Progenitor cell of endocrine pancreas (in vitro differentiated cells): ENCODE data around the gene CMTM8. TPM values are rescaled to one million over a fixed set of nuclear protein-coding genes. Genes with fewer than 3 reads are reported as not detected.

Experiments
- DNase-seq: peaks from one replicate; pipeline ENCODE4 v3.0.0; 2021; ENCODE audit warnings: low spot score; ENCODE audit not compliant: unreplicated experiment
- H3K27ac Mint-ChIP-seq: 2 replicates; pipeline ENCODE4 v1.8.0; 2021; ENCODE audit warnings: mild to moderate bottlenecking, moderate library complexity, mixed read lengths
- H3K27me3 Mint-ChIP-seq: 2 replicates; pipeline ENCODE4 v1.8.0; 2021; ENCODE audit warnings: mixed read lengths
- H3K36me3 Mint-ChIP-seq: 2 replicates; pipeline ENCODE4 v1.8.0; 2022; ENCODE audit warnings: mixed read lengths; ENCODE audit not compliant: insufficient read depth
- H3K4me1 Mint-ChIP-seq: 2 replicates; pipeline ENCODE4 v1.8.0; 2021; ENCODE audit warnings: low read depth, mixed read lengths
- H3K4me3 Mint-ChIP-seq: 2 replicates; pipeline ENCODE4 v1.8.0; 2021; ENCODE audit warnings: low read depth, mild to moderate bottlenecking, moderate library complexity, mixed read lengths
- H3K9me3 Mint-ChIP-seq: 2 replicates; pipeline ENCODE4 v1.8.0; 2021; ENCODE audit warnings: low read depth, mixed read lengths
- total RNA-seq: library from RNA; stranded (reverse); gene quantifications from 2 replicates; pipeline ENCODE4 v1.2.1, GENCODE V29; 2021
- TF ChIP-seq, protein P1 (sequence below): fragments of 200-600 bp; sonication (generic); IDR thresholded peaks from one replicate; pipeline ENCODE4 v1.5.0; 2021; ENCODE audit warnings: antibody characterized with exemption, mild to moderate bottlenecking; ENCODE audit not compliant: unreplicated experiment

Gene CMTM8
- total RNA-seq, 1 donor from 2014 or later: 39.1 TPM

DNA sequence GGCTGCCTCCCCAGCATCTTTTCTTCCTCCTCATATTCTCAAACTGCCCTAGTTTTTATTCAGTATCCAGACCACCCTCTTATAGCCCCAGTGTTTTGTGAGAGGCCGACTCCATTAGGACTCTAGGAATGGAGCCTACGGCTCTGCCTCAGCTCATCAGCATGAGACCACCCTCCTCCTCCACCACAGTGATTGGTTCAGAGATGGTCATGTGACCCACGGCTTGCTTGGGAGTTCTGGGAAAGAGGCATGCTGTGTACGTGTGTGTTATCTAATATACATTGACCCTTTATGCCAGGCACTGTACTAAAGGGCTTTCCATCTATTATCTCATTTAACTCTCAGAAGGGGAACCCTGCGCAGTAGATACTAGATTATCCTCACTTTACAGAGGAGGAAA is 135.4 kb downstream of the CMTM8 start:
- no peak for DNase-seq
- Mint-ChIP-seq H3K27ac (no peak overlapping the region), H3K9me3 (no peaks in the 10 kb centered on the region), H3K4me1 (peaks cover 32% of the 10 kb centered on the region), H3K27me3 (no peaks in the 10 kb centered on the region), H3K4me3 (no peak overlapping the region), H3K36me3 (peaks cover 21% of the 10 kb centered on the region)
- TF ChIP-seq, protein P1, sequence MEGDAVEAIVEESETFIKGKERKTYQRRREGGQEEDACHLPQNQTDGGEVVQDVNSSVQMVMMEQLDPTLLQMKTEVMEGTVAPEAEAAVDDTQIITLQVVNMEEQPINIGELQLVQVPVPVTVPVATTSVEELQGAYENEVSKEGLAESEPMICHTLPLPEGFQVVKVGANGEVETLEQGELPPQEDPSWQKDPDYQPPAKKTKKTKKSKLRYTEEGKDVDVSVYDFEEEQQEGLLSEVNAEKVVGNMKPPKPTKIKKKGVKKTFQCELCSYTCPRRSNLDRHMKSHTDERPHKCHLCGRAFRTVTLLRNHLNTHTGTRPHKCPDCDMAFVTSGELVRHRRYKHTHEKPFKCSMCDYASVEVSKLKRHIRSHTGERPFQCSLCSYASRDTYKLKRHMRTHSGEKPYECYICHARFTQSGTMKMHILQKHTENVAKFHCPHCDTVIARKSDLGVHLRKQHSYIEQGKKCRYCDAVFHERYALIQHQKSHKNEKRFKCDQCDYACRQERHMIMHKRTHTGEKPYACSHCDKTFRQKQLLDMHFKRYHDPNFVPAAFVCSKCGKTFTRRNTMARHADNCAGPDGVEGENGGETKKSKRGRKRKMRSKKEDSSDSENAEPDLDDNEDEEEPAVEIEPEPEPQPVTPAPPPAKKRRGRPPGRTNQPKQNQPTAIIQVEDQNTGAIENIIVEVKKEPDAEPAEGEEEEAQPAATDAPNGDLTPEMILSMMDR: no peak

DNA sequence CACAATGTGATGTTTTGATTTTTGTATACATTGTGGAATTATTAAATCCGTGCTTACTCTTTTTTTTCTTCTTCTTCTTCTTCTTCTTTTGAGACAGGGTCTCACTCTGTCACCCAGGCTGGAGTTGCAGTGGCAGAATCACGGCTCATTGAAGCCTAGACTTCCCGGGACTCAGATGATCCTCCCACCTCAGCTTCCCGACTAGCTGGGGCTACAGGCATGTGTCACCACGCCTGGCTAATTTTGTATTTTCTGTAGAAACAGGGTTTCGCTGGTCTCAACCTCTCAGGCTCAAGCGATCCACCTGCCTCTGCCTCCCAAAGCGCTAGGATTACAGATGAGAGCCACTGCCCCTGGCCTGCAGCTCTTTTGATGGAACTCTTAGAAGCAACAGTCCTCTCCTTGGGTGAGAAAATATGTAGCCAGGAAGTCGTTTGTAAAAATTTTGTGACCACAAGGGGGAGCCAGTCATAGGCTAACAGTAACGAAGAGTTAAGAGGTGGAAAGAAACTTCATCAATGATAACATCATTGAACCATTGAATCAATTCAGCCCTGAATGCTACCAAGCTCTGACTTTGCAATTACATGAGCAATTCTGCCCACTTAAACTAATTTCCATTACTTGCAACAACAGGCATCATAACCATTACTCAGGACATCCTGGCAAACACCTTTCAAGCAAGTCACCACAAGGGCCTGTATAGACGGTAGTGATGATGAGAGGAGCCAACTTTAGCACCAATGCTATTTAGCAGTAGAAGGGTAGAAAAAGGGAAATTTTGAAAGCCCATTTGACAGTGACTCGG is 136.5 kb downstream of the CMTM8 start:
- Mint-ChIP-seq H3K4me3 (no peak overlapping the region), H3K36me3 (peaks cover 18% of the 10 kb centered on the region), H3K27ac (peak overlapping the region; percentile 11), H3K9me3 (no peaks in the 10 kb centered on the region), H3K4me1 (peaks cover 34% of the 10 kb centered on the region), H3K27me3 (no peaks in the 10 kb centered on the region)
- peak; percentile 47 for DNase-seq
- TF ChIP-seq, protein P1: peak; percentile 75

DNA sequence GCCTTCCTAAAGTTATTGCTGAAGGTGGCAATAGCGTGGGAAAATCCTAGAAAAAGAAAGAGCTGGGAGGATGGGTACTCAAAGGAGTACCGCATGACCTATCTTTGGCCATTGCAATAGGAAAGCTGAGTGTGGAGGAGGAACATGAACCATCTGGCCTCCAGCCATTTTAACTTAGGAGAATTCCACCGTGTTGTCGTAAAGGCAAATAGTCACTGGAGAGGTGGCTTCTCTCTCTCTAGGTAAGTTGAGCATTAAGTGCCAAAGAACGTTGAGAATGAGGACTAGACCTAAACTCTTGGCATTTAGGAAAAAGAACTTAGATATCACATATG is 137.1 kb downstream of the CMTM8 start:
- H3K4me3 Mint-ChIP-seq: no peak overlapping the region
- DNase-seq: no peak
- peaks cover 15% of the 10 kb centered on the region for H3K36me3 Mint-ChIP-seq
- no peak overlapping the region for H3K27ac Mint-ChIP-seq
- no peaks in the 10 kb centered on the region for H3K27me3 Mint-ChIP-seq
- H3K4me1 Mint-ChIP-seq: peaks cover 36% of the 10 kb centered on the region
- no peaks in the 10 kb centered on the region for H3K9me3 Mint-ChIP-seq
- TF ChIP-seq, protein P1: no peak

DNA sequence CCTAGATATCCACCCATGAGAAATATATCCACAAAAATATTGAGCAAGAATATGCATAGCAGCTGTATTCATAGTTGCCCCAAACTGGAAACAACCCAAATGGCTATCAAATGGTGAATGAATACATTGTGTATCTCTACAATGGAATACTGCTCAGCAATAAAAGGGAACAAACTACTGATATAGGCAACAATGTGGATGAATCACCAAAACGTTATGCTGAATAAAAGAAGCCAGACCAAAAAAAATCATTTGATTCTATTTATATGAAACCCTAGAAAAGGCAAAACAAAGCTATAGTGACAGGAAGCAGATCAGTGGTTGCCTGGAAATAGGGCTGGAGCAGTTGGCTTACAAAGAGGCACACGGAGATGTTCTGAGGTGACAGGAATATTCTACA is 137.6 kb downstream of the CMTM8 start:
- H3K27me3 Mint-ChIP-seq: no peaks in the 10 kb centered on the region
- TF ChIP-seq, protein P1: no peak
- H3K36me3 Mint-ChIP-seq: peaks cover 15% of the 10 kb centered on the region
- H3K4me1 Mint-ChIP-seq: peaks cover 40% of the 10 kb centered on the region
- no peak overlapping the region for H3K27ac Mint-ChIP-seq
- no peak overlapping the region for H3K4me3 Mint-ChIP-seq
- no peak for DNase-seq
- H3K9me3 Mint-ChIP-seq: no peaks in the 10 kb centered on the region

DNA sequence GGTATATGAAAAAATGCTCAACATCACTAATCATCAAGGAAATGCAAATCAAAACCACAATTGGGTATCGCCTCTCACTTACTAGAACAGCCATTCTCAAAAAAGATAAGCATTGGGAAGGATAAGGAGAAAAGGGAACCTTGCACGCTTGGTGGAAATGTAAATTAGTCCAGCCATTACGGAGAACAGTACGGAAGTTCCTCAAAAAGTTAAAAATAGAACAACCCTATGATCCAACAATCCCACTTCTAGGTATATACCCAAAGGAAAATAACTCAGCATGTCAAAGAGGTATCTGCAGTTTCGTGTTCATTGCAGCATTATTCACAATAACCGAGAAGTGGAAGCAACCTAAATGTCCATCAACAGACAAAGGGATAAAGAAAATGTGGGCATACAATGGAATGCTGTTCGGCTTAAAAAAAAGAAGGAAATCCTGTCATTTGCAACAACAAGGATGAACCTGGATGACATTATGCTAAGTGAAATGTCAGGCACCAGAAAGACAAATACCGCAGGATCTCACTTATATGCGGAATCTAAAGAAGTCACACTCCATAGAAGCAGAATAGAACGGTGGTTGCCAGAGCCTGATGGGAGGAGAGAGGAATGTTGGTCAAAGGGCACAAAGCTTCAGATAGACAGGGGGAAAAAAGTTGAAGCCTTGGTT is 141.5 kb downstream of the CMTM8 start:
- Mint-ChIP-seq H3K27ac (no peak overlapping the region), H3K9me3 (no peaks in the 10 kb centered on the region), H3K27me3 (peaks cover 6% of the 10 kb centered on the region), H3K36me3 (peaks cover 7% of the 10 kb centered on the region), H3K4me3 (no peak overlapping the region), H3K4me1 (peaks cover 10% of the 10 kb centered on the region)
- TF ChIP-seq, protein P1: no peak
- DNase-seq: no peak
